ENCODE data around the gene CSNK1G3.
"Not testable (repeated sequence)": the region's sequence is repeated elsewhere in the genome, so short reads cannot be mapped to it uniquely, and the experiment has no call there.

CSNK1G3 gene

GRCh38 chr5:123559434-123559775 lies 47.4 kb downstream of the CSNK1G3 start:
- DNase-seq (ENCODE audit: low read depth): no peak

DNA sequence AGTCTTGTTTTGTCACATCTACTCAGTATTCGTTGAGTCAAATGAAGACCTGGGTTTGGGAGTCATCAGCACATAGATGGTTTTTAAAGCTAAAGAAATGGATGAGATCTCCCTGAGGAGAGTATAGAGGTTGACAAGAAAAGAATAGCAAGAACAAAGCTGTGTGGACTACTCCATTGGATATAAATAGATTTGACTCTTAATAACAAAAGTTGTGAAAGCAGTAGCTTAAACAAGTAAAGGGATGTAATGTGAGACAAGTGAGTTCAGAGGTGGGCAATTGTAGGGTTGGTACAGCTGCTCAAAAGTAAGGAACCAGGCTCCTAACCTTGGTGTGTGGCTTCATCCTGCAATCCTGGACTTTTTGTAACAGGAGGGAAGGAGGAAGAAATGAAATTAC lies 49.3 kb downstream of the CSNK1G3 start:
- no peak for DNase-seq (ENCODE audit: low read depth)

GRCh38 chr5:123571927-123572326 lies 60.0 kb downstream of the CSNK1G3 start:
- no peak for DNase-seq (ENCODE audit: low read depth)

DNA sequence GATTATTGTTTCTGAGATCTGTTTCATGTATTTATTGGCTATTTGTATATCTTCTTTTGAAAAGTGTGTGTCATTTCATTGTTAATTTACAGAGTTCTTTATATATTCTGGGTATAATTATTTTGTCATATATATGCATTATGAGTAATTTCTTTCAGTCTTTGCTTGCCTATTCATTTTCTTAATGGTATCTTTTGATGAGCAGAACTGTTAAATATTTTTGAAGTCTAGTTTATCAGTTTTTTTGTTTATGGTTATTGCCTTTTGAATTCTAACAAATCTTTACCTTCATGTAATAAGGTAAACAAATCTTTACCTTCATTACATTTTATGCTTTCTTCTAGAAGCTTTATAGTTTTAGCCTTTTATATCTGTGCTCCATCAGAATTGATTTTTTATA lies 66.4 kb downstream of the CSNK1G3 start:
- no peak for DNase-seq (ENCODE audit: low read depth)

GRCh38 chr5:123579410-123579809 lies 67.4 kb downstream of the CSNK1G3 start:
- DNase-seq (ENCODE audit: low read depth): no peak

DNA sequence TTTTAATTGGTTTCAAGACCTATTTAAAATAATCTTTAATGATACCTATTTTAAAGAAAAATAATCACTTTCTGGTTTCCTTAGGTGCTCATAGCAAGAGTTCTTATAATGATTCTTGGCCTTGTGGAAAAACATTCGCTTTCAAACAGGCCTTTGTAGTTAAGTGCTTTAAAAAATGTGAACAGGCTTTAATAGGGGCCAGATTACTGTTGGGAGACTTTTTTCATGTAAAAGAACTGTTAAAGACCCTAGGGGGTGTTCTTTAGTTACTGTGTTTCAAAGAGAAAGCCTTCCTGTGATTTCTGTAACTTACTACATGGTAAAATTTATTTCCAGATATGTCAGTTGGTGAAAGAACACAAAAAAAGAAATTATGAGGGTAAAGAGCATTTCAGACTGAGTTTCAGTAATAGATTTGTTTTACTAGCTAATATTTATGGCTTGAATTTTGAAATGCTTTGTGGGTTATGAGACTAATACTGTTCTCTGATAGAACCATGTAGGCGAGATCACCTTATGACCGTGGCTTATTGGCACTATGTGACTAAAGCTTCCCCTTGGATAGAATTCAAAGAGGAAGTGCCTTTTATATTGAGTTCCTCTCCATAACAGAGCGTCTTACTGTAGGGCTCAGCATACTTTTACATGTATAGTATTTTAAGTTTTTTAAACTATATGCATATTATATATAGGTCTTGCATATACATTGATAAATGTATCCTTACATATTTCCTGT lies 70.7 kb downstream of the CSNK1G3 start:
- no peak for DNase-seq (ENCODE audit: low read depth)

- no peak for DNase-seq (ENCODE audit: low read depth)
These were observed 73.9 kb downstream of the CSNK1G3 start for GRCh38 chr5:123585871-123586270.

DNA sequence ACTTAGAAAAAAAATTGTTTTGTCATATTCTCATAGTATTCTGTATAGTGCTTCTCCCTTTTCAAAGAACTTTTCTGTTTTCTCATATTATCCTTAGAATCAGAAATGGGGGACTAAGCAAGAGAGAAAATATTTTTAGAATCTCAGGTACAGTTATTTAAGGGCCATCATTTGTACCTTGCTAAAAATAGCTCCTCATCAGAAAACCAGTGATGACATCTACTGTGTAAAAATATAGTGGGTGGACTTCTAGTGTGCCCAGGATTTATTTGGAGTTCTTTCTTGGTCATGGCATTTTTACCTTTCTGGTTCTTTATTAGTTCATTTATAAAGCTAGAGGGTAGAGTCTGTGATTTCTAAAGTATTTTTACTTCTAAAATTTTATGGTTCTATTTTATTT lies 82.5 kb downstream of the CSNK1G3 start:
- DNase-seq (ENCODE audit: low read depth): no peak

GRCh38 chr5:123597018-123597417 lies 85.0 kb downstream of the CSNK1G3 start:
- no peak for DNase-seq (ENCODE audit: low read depth)

- DNase-seq (ENCODE audit: low read depth): no peak
These were observed 86.2 kb downstream of the CSNK1G3 start for GRCh38 chr5:123598028-123598689.

GRCh38 chr5:123599171-123599570 lies 87.2 kb downstream of the CSNK1G3 start:
- DNase-seq (ENCODE audit: low read depth): no peak

DNA sequence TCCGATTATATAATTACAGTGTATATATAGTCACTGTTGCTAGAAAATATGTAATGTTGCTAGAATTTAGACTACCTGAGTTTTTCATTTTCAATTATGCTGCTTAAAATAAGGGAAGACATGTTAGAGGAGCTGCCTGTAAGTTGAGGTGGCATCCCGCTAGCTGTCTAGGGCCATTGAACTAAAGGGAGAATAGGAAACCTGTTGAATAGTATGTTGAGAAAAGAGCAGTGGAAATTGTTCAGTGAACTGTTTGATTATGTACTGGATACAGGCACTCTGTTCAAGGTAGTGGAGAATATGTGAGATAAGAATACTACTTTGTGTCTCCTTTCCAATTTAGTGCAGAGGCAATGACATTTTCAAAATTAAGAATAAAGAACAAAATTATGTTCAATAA lies 89.6 kb downstream of the CSNK1G3 start:
- no peak for DNase-seq (ENCODE audit: low read depth)

DNA sequence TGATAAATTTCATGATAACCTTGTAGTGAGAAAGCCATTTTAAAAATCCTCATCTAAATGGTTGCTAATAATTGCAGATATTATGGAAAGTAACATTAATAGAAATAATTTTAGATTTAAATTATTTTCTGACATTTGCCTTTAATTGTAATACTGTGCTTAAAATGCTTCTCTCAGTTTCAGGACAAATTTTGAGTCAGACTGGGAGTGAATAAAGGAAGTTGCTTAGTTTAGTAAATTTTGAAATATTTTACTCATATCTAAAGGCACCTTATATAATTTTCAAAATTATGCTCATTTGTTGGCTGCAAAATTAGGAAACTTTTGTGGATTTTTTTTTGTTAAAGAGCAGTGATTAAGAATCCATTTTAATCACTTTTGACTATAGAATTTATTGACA lies 93.8 kb downstream of the CSNK1G3 start:
- no peak for DNase-seq (ENCODE audit: low read depth)

- no peak for DNase-seq (ENCODE audit: low read depth)
These were observed 98.2 kb downstream of the CSNK1G3 start for GRCh38 chr5:123610209-123610608.

DNA sequence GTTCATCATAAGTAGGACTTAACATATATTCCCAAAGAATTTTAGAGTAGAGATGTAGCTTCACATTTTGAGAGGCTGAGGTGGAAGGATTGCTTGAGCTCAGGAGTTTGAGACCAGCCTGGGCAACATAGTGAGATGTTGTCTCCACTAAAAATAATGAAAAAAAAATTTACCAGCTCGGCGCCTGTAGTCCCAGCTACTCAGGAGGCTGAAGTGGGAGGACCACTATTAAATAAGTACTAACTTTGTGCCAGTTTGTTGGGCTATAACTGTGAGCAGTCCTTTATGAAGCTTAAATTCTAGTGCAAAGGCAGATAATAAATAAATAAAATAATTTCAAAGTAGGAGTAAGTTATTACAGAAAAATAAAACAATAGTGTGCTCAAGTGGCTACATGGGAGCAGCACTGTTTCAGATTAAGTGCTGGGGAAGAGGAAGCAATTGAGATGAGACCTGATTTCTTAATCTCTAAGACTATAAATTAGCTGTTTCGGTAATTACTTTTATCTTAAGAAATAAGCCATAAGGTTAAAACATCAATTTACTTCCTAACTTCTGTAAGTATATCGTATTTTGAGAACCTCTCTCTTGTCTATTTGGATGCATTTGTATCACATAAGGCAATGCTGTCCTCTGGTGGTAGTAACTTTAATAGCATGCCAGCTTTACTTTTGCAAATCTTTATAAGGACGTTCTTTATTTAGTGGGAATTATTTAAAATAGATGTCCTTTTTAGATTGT lies 98.9 kb downstream of the CSNK1G3 start:
- no peak for DNase-seq (ENCODE audit: low read depth)

- DNase-seq (ENCODE audit: low read depth): no peak
These were observed 99.4 kb downstream of the CSNK1G3 start for GRCh38 chr5:123611406-123611709.

- DNase-seq (ENCODE audit: low read depth): no peak
These were observed 105.6 kb downstream of the CSNK1G3 start for GRCh38 chr5:123617561-123617960.

- DNase-seq (ENCODE audit: low read depth): no peak
These were observed 114.1 kb downstream of the CSNK1G3 start for GRCh38 chr5:123626051-123626450.

- no peak for DNase-seq (ENCODE audit: low read depth)
These were observed 117.0 kb downstream of the CSNK1G3 start for GRCh38 chr5:123628860-123629544.

- DNase-seq (ENCODE audit: low read depth): no peak
These were observed 124.0 kb downstream of the CSNK1G3 start for GRCh38 chr5:123636006-123636405.

DNA sequence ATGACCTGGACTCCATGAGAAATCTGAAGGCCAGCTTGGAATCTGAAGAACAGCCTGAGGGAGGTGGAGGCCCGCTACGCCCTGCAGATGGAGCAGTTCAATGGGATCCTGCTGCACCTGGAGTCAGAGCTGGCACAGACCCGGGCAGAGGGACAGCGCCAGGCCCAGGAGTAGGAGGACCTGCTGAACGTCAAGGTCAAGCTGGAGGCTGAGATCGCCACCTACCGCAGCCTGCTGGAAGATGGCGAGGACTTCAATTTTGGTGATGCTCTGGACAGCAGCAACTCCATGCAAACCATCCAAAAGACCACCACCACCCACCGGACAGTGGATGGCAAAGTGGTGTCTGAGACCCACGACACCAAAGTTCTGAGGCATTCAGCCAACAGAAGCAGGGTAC lies 125.1 kb downstream of the CSNK1G3 start:
- DNase-seq (ENCODE audit: low read depth): not testable (repeated sequence)

DNA sequence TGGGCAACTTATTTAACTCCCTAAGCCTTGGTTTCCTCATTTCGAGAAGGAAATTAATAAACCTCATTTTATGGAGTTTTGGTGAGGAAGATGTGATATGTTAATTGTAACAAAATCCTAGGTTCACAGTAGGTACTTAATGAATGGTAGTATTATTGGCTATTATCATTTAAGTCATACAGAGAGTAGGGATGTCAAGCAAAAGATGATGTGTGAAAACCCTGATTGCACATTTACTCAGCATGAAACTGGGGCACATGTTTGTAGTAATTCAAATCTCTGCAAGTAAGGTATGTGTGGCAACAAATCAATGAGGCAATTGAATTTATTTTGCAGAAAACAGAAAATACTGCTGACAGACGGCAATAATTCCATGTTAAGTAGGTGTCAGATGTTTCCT lies 127.3 kb downstream of the CSNK1G3 start:
- DNase-seq (ENCODE audit: low read depth): no peak
